CD4-positive, alpha-beta T cell treated with Interleukin-15 for 4 hours (primary cell): ENCODE results near the gene TAS2R50.
"Not testable (repeated sequence)": the region's sequence is repeated elsewhere in the genome, so short reads cannot be mapped to it uniquely, and the experiment has no call there.

ENCODE experiments used
- DNase-seq: peaks from one replicate; pipeline ENCODE4 v3.0.0-alpha.2; 2020; ENCODE audit warnings: low spot score

TAS2R50 gene

DNA sequence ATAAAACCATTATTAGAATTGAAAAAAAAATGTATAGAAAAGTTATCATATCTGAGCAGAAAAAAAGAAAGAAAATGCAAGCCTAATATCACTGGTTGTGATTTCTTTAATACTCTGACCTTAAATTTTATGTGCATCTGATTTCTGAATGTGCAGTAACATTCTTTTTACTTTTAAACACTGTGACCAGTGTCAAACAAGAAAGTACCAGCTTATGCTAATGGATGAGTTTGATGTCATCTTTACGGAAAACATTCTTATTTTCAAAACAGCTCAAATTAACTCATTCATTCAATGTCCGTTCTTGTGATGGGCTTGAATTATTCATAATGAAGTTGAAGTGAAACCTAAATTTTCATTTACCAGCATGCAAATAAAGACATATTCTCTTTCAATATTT, at the start of gene TAS2R50:
TAS2R50 (minus strand) TSS at position 101 of the 400 bp plus-strand sequence; CDS start at position 49, 52 bp downstream.
- DNase-seq = no peak

- not testable (repeated sequence) for DNase-seq
Observed at GRCh38 chr12:11033959-11034358, 47.2 kb upstream of the TAS2R50 start.

- DNase-seq = no peak
Observed at GRCh38 chr12:11031307-11031706, 44.6 kb upstream of the TAS2R50 start, which contains the start of gene TAS2R31. TSS of gene TAS2R31 (minus strand) at chr12:11031407. CDS start at chr12:11031335, 72 bp downstream.

GRCh38 chr12:11026118-11026517, 39.4 kb upstream of the TAS2R50 start:
- DNase-seq = no peak

GRCh38 chr12:11023387-11023786, 36.7 kb upstream of the TAS2R50 start:
- DNase-seq = no peak

- DNase-seq = no peak
Observed at GRCh38 chr12:11022520-11022919, 35.8 kb upstream of the TAS2R50 start, which contains the start of gene TAS2R19. TSS of gene TAS2R19 (minus strand) at chr12:11022620. CDS start at chr12:11022571, 49 bp downstream.

GRCh38 chr12:11016937-11017336, 30.2 kb upstream of the TAS2R50 start:
- no peak for DNase-seq

DNA sequence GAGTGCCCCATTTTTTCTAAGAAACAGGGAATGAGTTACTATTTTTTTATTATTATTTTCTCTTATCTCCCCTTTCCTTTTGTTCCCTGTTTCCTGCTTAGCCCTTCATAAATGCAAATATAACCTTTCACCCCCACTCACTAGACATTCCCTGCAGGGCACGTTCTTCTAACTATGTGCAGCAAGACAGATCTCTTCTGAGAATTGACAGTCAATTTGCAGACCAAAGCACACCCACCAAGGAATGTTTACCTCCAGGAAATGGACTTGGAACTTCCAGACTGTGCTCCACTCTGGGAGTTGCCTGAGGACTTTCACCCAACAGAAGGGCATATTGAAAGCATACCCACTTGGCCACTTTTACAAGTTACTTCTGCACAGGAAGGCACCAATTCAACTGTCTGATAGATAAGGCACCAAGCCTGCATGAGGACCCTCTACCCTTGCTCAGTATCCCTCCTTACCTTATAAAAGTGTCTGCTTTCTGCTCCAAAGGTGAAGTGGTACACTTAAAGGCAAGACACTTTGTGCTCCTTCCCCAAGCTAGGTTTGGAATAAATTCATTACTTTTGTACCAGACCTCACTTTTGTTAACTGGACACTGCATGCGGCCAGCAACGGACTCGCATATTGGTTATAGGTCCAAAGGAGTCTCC, 29.2 kb upstream of the TAS2R50 start:
- no peak for DNase-seq

GRCh38 chr12:11014234-11014633, 27.5 kb upstream of the TAS2R50 start:
- DNase-seq = no peak

- DNase-seq = no peak
Observed at GRCh38 chr12:11007608-11008007, 20.9 kb upstream of the TAS2R50 start.

GRCh38 chr12:10998204-10998603, 11.5 kb upstream of the TAS2R50 start, which contains the start of gene TAS2R20:
TSS of gene TAS2R20 (minus strand) at chr12:10998304. CDS start at chr12:10997875, 429 bp downstream.
- DNase-seq = no peak

GRCh38 chr12:10994307-10994706, 7.6 kb upstream of the TAS2R50 start:
- no peak for DNase-seq

DNA sequence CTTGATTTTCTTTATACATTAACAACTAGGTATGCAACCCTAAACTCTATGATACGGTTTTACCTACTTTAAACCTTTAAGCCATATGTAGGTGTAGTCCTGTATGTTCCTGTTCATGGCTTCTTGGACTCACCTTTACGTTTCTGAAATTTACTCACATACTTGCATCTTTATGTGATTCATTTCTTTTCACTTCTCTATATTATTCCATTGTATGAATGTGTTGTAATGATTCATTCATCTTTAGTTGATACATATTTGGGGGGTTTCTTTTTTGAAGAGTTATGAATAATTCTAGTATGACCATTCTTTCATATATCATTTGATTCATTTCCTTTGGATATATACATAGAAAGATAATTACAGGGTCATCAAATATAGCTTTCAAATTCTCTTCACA, 2.4 kb upstream of the TAS2R50 start:
- DNase-seq = no peak

GRCh38 chr12:10982244-10982643, 4.5 kb downstream of the TAS2R50 start:
- peak; percentile 37 for DNase-seq

DNA sequence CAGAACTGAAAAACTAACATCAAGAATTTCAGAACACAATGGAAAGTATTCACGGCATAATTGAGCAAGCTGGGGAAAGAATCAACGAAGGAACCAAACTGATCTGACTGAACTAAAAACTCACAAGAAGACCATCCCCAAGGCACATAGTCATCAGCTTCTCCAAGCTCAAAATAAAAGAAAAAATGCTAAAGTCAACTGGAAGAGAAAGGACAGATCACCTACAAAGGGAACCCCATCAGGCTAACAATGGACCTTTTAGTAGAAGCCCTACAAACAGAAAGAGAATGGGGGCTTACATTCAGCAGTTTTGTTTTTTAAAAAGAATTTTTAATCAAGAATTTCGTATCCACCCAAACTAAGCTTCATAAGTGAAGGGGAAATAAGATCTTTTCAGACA, 11.7 kb downstream of the TAS2R50 start:
- no peak for DNase-seq

DNA sequence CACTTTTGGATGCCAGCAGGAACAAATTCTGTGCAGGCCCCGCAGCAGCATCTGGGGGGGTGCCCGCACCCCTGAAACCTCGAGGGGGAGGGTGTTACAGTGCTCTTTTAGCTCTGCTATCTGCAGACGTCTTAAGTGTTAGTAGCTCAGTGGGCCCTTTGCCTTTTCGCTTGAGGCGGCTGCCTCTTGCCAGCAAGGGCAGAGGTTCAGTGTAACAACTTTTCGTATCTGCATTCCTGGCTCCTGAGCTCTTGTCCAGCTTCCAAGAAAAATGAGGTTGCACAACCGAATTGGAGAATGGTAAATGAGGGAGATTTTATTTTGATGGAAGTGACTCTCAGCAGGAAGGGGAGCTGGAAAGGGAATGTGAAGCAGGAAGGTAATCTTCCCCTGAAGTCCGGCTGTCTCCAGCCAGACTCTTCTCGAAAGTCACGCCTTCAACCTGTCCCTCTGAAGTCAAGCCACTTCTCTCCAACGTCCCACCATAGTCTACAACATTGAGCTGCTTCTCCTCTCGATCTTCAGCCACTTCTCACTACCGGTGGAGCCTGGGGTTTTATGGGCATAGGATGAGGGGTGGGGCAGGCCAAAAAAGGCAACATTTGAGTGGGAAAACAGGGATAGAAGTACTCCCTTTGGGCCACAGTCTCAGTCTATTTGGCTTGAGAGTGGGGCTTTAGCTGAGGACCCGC, 17.8 kb downstream of the TAS2R50 start:
- DNase-seq = no peak

GRCh38 chr12:10967409-10967808, 19.3 kb downstream of the TAS2R50 start:
- no peak for DNase-seq

- DNase-seq = no peak
Observed at GRCh38 chr12:10966314-10966713, 20.4 kb downstream of the TAS2R50 start.

- no peak for DNase-seq
Observed at GRCh38 chr12:10965476-10965875, 21.2 kb downstream of the TAS2R50 start.

DNA sequence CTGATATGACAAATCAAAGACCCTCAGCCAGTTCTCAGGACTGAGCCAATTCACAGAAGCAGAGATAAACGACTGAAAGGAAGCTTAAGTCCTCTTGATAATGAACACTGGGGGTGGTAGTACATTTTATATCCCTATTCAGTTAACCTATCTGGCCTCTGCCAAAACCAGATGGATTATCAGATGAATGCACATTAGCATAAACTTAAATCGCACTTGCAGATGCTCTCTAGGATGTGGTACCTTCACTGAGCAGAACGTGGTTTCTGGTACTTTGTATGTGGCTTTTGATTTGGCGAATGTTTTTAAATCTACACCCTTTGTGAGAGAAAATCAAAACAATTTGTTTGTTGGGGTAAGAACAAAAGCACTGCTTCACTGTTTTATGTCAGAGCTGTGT, 26.5 kb downstream of the TAS2R50 start:
- no peak for DNase-seq

GRCh38 chr12:10959804-10960203, 26.9 kb downstream of the TAS2R50 start:
- DNase-seq = no peak

GRCh38 chr12:10957741-10958140, 29.0 kb downstream of the TAS2R50 start:
- DNase-seq = no peak

DNA sequence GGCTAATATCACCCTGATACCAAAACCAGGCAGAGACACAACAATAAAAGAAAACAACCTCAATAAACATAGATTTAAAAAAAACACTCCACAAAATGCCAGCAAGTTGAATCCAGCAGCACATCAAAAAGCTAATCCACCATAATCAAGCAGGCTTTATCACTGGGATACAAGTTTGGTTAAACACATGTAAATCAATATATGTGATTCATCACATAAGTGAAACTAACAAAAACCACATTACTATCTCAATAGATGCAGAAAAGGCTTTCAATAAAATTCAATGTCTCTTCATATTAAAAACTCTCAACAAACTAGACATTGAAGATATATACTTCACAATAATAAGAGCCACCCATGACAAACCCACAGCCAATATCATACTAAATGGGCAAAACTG, 30.6 kb downstream of the TAS2R50 start:
- no peak for DNase-seq
